SK-N-SH (cell line): Measurements from ENCODE around the gene SLC47A2. TPM values are rescaled to one million over a fixed set of nuclear protein-coding genes. Genes with fewer than 3 reads are reported as not detected.

Source experiments
- CTCF ChIA-PET: fragments of 300-600, 350-600 bp; formaldehyde crosslinking; extraction: SDS; loops from one replicate; lab custom pipeline; 2021; lab: Yijun Ruan, JAX
- POLR2A ChIA-PET: fragments of 350-600 bp; sonication (Branson Sonifier 250); formaldehyde crosslinking; extraction: SDS; loops from one replicate; lab custom pipeline; 2020; ENCODE audit warnings: antibody characterized with exemption, inconsistent platforms; lab: Yijun Ruan, JAX
- DNase-seq: peaks from one replicate; pipeline ENCODE4 v3.0.0; 2012
- H2AFZ ChIP-seq: fragments of 200-600 bp; sonication (generic); 2 replicates; pipeline ENCODE4 v1.8.1; 2016; ENCODE audit warnings: antibody characterized with exemption, mild to moderate bottlenecking, low read depth
- H3F3A ChIP-seq: fragments of 200-600 bp; sonication (generic); replicated peaks from 2 replicates; pipeline ENCODE3; 2016; ENCODE audit warnings: antibody characterized with exemption, mild to moderate bottlenecking; ENCODE audit not compliant: insufficient read depth
- H3K27ac ChIP-seq, 2 experiments: fragments of 200-500 bp in 1 of 2; fragments of 200-600 bp in 1 of 2; sonication (Bioruptor generic) in 1 of 2; sonication (generic), shearing (Covaris generic) in 1 of 2; 2 replicates each; pipeline versions ENCODE4 v1.5.1 to v1.6.1; 2014 to 2016; ENCODE audit warnings: low read depth in 2 of 2, inconsistent platforms in 1 of 2, low read length in 1 of 2, mild to moderate bottlenecking in 1 of 2, mixed read lengths in 1 of 2
- H3K27me3 ChIP-seq: fragments of 200-600 bp; sonication (generic), shearing (Covaris generic); 2 replicates; pipeline ENCODE4 v1.6.1; 2016; ENCODE audit warnings: mixed run types; ENCODE audit not compliant: insufficient read depth
- H3K36me3 ChIP-seq, 2 experiments: fragments of 200-500 bp in 1 of 2; fragments of 200-600 bp in 1 of 2; sonication (Bioruptor generic) in 1 of 2; sonication (generic) in 1 of 2; replicated peaks in 1 of 2; 2 replicates each; pipeline versions ENCODE3 to v1.5.1; 2014 to 2016; ENCODE audit warnings: low read length in 1 of 2, mild to moderate bottlenecking in 1 of 2; ENCODE audit not compliant: insufficient read depth in 2 of 2, control insufficient read depth in 1 of 2
- H3K4me1 ChIP-seq, 2 experiments: fragments of 200-500 bp in 1 of 2; fragments of 200-600 bp in 1 of 2; sonication (Bioruptor generic) in 1 of 2; sonication (generic), shearing (Covaris generic) in 1 of 2; 2 replicates each; pipeline versions ENCODE4 v1.5.1 to v1.6.1; 2014 to 2016; ENCODE audit warnings: low read depth in 1 of 2, low read length in 1 of 2, mixed run types in 1 of 2; ENCODE audit not compliant: insufficient read depth in 2 of 2, control insufficient read depth in 1 of 2
- H3K4me2 ChIP-seq: fragments of 200-600 bp; sonication (generic), shearing (Covaris generic); 2 replicates; pipeline ENCODE4 v1.6.1; 2017; ENCODE audit warnings: mixed run types
- H3K4me3 ChIP-seq, 2 experiments: fragments of 200-500 bp in 1 of 2; fragments of 200-600 bp in 1 of 2; sonication (Bioruptor generic) in 1 of 2; sonication (generic), shearing (Covaris generic) in 1 of 2; 2 replicates each; pipeline versions ENCODE4 v1.5.1 to v1.8.1; 2014 to 2016; ENCODE audit warnings: low read depth in 2 of 2, inconsistent platforms in 1 of 2, low read length in 1 of 2, mild to moderate bottlenecking in 1 of 2, mixed read lengths in 1 of 2, moderate library complexity in 1 of 2
- H3K79me2 ChIP-seq: fragments of 200-600 bp; sonication (generic); 2 replicates; pipeline ENCODE4 v1.8.1; 2017; ENCODE audit warnings: mild to moderate bottlenecking; ENCODE audit not compliant: insufficient read depth
- H3K9ac ChIP-seq: fragments of 200-600 bp; sonication (generic); 2 replicates; pipeline ENCODE4 v1.6.1; 2017; ENCODE audit warnings: mixed run types
- H3K9me2 ChIP-seq: fragments of 200-600 bp; sonication (generic); 2 replicates; pipeline ENCODE4 v1.6.1; 2017; ENCODE audit warnings: mixed run types
- H3K9me3 ChIP-seq: fragments of 200-600 bp; sonication (generic); 2 replicates; pipeline ENCODE4 v1.6.1; 2017; ENCODE audit warnings: mixed run types, mild to moderate bottlenecking, moderate library complexity
- H4K20me1 ChIP-seq: fragments of 200-600 bp; sonication (generic); 2 replicates; pipeline ENCODE4 v1.6.1; 2017; ENCODE audit warnings: mild to moderate bottlenecking, mixed run types; ENCODE audit not compliant: insufficient read depth
- ELF1 ChIP-seq: IDR thresholded peaks from 2 replicates; pipeline ENCODE4 v1.4.0; 2012
- EP300 ChIP-seq, 2 experiments: IDR thresholded peaks; 2 replicates each; pipeline versions ENCODE4 v1.4.0 to v1.6.1; 2012; ENCODE audit warnings: borderline replicate concordance in 1 of 2, low read depth in 1 of 2, low read length in 1 of 2
- EZH2phosphoT487 ChIP-seq: fragments of 200-600 bp; sonication (generic); IDR thresholded peaks from 2 replicates; pipeline ENCODE4 v1.6.1; 2017; ENCODE audit warnings: low read depth, mixed run types, mild to moderate bottlenecking, antibody characterized with exemption, moderate library complexity, borderline replicate concordance
- FOXJ3 ChIP-seq: sonication (generic); formaldehyde crosslinking; IDR thresholded peaks from 2 replicates; pipeline ENCODE4 v1.5.1; 2020; ENCODE audit warnings: mild to moderate bottlenecking, missing genetic modification reagents
- MEF2A ChIP-seq: IDR thresholded peaks from 2 replicates; pipeline ENCODE4 v1.4.0; 2012; ENCODE audit warnings: low read depth, borderline replicate concordance
- NRF1 ChIP-seq: IDR thresholded peaks from 2 replicates; pipeline ENCODE4 v1.6.1; 2012; ENCODE audit warnings: low read depth, mild to moderate bottlenecking, low read length
- RXRA ChIP-seq: IDR thresholded peaks from 2 replicates; pipeline ENCODE4 v1.4.0; 2012; ENCODE audit warnings: low read depth, mild to moderate bottlenecking, borderline replicate concordance
- TAF1 ChIP-seq: IDR thresholded peaks from 2 replicates; pipeline ENCODE4 v1.6.1; 2012; ENCODE audit warnings: low read depth, mild to moderate bottlenecking, low read length, moderate library complexity, borderline replicate concordance
- TCF12 ChIP-seq: IDR thresholded peaks from 2 replicates; pipeline ENCODE4 v1.4.0; 2012
- WGBS: methylation state at CpG from one replicate; pipeline ENCODE4 v1.1.6; 2017; ENCODE audit warnings: low lambda C conversion rate; 5-methylcytosine and 5-hydroxymethylcytosine counted together
- polyA plus RNA-seq, 3 experiments: library from polyadenylated mRNA; depleted of rRNA; stranded (reverse); fragments of >200 nt; gene quantifications; 2 replicates each; pipeline ENCODE4 v1.2.3, GENCODE V29; 2012
- TF ChIP-seq, protein P1 (sequence below): fragments of 200-600 bp; sonication (generic); IDR thresholded peaks from 2 replicates; pipeline ENCODE4 v1.6.1; 2017; ENCODE audit warnings: antibody characterized with exemption, mild to moderate bottlenecking, moderate library complexity
- TF ChIP-seq, protein P2 (sequence below): IDR thresholded peaks from 2 replicates; pipeline ENCODE4 v1.4.0; 2012; ENCODE audit warnings: low read depth, borderline replicate concordance

SLC47A2 gene
- polyA plus RNA-seq, 1 of the 3 experiments (the other 2 are of a cell fraction), result not detected

DNA sequence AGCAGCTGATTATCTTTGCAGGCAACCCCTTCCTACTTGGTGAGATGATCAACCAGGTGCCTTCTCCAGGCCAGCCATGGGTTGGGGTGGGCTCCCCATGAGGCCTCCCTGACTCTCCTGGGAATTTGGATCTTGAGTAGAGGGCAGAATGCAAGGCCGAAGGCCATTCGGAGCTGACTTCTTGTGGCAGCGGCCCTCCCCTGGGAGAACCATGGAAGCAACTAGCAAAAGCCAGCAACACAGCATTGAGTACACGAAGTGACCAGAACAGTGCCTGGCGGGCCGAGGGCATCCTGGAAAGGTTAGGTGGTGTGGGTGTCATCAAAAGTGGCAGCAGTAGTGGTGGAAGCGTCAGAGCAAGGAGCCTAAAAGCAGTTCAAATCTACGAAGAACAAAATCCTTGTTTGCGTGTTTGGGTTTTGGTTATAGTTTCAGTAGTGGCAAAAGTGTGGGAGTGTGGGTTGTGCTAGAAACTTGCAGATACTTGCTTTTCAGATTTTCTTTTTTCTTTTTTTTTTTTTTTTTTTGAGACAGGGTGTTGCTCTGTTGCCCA, 33.7 kb upstream of the SLC47A2 start:
- Histone ChIP-seq H3K4me2 (no peak overlapping the region), H3K36me3 (no peaks in the 10 kb centered on the region), H3K9me3 (no peaks in the 10 kb centered on the region), H3K4me3 (no peak overlapping the region), H4K20me1 (no peaks in the 10 kb centered on the region)
- DNase-seq, result no peak
- TF ChIP-seq EZH2phosphoT487 (no peak), EP300 (IDR thresholded peaks at IDR 0.05; ENCODE audit: borderline replicate concordance in 1 of 2, low read depth in 1 of 2, low read length in 1 of 2) (no peak), TCF12 (no peak), MEF2A (no peak), FOXJ3 (CRISPR knock-in tag) (no peak), NRF1 (no peak), ELF1 (no peak), TAF1 (no peak)
- TF ChIP-seq, protein P1, sequence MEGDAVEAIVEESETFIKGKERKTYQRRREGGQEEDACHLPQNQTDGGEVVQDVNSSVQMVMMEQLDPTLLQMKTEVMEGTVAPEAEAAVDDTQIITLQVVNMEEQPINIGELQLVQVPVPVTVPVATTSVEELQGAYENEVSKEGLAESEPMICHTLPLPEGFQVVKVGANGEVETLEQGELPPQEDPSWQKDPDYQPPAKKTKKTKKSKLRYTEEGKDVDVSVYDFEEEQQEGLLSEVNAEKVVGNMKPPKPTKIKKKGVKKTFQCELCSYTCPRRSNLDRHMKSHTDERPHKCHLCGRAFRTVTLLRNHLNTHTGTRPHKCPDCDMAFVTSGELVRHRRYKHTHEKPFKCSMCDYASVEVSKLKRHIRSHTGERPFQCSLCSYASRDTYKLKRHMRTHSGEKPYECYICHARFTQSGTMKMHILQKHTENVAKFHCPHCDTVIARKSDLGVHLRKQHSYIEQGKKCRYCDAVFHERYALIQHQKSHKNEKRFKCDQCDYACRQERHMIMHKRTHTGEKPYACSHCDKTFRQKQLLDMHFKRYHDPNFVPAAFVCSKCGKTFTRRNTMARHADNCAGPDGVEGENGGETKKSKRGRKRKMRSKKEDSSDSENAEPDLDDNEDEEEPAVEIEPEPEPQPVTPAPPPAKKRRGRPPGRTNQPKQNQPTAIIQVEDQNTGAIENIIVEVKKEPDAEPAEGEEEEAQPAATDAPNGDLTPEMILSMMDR, result no peak
- TF ChIP-seq, protein P2, sequence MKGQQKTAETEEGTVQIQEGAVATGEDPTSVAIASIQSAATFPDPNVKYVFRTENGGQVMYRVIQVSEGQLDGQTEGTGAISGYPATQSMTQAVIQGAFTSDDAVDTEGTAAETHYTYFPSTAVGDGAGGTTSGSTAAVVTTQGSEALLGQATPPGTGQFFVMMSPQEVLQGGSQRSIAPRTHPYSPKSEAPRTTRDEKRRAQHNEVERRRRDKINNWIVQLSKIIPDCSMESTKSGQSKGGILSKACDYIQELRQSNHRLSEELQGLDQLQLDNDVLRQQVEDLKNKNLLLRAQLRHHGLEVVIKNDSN, result no peak
- TF ChIP-seq, all 33 proteins: peak for 0
- ChIA-PET CTCF (interaction anchor here (1.7 to 4.1 kb wide), 4 partner anchors 13 to 237 kb away, joined by 5 to 27 read pairs (median 16); no protein-coding TSS in a partner anchor), POLR2A (no interaction called here)
- Histone ChIP-seq H3K27me3 (no peaks in the 10 kb centered on the region), H3F3A (peaks cover 16% of the 10 kb centered on the region), H3K27ac (no peak overlapping the region), H3K9me2 (no peaks in the 10 kb centered on the region), H3K9ac (no peak overlapping the region), H2AFZ (no peak overlapping the region), H3K79me2 (no peaks in the 10 kb centered on the region), H3K4me1 (peaks cover 11 to 18% of the 10 kb centered on the region in 2 experiments; a peak in 3 of 4 replicates)
- 97% methylated on average over 9 of the region's 9 CpGs for WGBS

DNA sequence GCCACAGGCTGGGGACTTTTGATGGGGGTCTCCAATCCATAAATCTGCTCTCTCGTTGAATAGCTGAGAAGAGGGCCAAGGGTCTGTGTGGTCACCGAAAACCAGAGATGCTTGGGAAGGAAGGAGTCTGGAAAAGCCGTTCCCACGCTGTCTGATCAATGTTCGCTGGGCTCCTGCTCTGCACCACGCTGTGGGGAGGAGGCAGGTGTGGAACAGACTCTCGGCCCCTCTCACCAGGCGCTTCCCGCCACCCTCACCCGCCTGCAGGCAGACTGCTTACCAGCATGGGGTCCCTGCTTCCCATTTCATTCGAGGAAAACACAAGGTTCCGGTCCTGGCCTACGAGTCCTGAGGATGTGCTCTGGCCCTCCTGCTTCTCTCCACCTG, 32.4 kb upstream of the SLC47A2 start:
- H3K4me1 ChIP-seq, result peaks cover 15 to 16% of the 10 kb centered on the region in 2 experiments; a peak in 3 of 4 replicates
- H3K9ac ChIP-seq, result no peak overlapping the region
- POLR2A ChIA-PET, result no interaction called here
- H3K27me3 ChIP-seq, result no peaks in the 10 kb centered on the region
- no peaks in the 10 kb centered on the region for H3K79me2 ChIP-seq
- H3K36me3 ChIP-seq, result no peaks in the 10 kb centered on the region
- H3K27ac ChIP-seq, result no peak overlapping the region
- no peaks in the 10 kb centered on the region for H4K20me1 ChIP-seq
- H3K4me2 ChIP-seq, result no peak overlapping the region
- WGBS, result 77% methylated on average over 13 of the region's 13 CpGs
- TF ChIP-seq TAF1 (no peak), NRF1 (no peak), RXRA (no peak)
- TF ChIP-seq, protein P2, result no peak
- no peak overlapping the region for H3K4me3 ChIP-seq
- H3K9me3 ChIP-seq, result no peaks in the 10 kb centered on the region
- CTCF ChIA-PET, result interaction anchor here (1.5 to 3.8 kb wide), 4 partner anchors 12 to 22 kb away, joined by 3 to 25 read pairs (median 6); no protein-coding TSS in a partner anchor
- no peak for DNase-seq
- no peak overlapping the region for H2AFZ ChIP-seq
- H3K9me2 ChIP-seq, result no peaks in the 10 kb centered on the region
- H3F3A ChIP-seq, result peaks cover 11% of the 10 kb centered on the region
